ENCODE measurements around the gene EPHB3. TPM values are rescaled to one million over a fixed set of nuclear protein-coding genes. Genes with fewer than 3 reads are reported as not detected.
A peak's percentile ranks its signal among the peaks of the same experiment; 100 is the strongest.

The EPHB3 gene
- total and polyA plus RNA-seq, 2 of the 4 experiments (the other 2 are of a cell fraction), result 0.72 to 2.9 TPM

DNA sequence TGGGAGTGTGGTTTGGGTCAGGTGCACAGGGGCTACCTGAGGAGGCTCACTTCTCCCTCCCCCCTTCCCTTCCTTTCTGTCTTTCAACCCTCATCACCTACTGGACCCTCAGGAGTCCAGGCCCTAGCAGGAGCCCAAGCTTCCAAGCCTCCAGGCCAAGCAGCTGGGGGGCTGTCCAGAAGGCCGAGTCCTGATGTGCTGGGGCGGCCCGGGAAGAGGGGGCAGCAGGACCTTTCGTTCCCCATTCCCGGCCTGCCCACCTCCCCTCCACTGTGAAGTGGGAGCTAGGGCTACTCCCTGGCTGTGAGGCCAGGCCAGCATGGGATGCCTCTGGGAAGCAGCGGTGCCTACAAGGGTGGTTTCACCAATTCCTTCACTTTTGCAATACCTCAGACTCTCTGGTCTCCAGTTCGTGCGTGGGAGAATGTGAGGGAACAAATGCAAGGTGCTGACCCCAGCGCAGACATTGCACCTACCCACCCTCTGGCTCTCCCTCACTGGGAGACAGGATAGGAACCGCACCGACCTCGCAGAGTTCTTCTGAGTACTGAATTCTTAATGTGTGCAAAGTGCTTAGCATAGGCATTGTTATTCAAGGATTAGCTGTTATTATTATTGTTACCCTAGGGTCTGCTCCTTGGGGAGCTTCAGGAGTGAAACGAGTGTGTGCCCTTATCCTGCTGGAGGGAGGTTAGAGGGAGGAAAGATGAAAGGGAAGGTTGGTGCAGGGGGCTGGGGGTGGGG lies 2.5 kb downstream of the EPHB3 start:
- Histone ChIP-seq H3K18ac (ENCODE audit: low read depth, low read length) (no peak overlapping the region; the same call in 1 of the 2 replicates), H4K91ac (ENCODE audit: insufficient read depth, low read depth, low read length) (no peak overlapping the region), H3K4me2 (ENCODE audit: low read depth, low read length) (peak overlapping the region; percentile 75; the same call in 1 of the 2 replicates), H3K23ac (ENCODE audit: low read depth, low read length) (peak overlapping the region; percentile 73; the same call in 1 of the 2 replicates), H2AK9ac (replicated peaks; ENCODE audit: low read depth, low read length, poor library complexity) (no peak overlapping the region), H3K4ac (ENCODE audit: low read depth, low read length) (peak overlapping the region; percentile 40; the same call in 1 of the 2 replicates), H2BK15ac (ENCODE audit: low read depth, low read length) (0 out of 3 replicates have a peak overlapping the region, but pooled peaks have one; percentile 4), H2BK5ac (ENCODE audit: low read depth, low read length, poor library complexity, severe bottlenecking) (no peak overlapping the region), H3K9me3 (ENCODE audit: control insufficient read depth, insufficient read depth, low read length) (no peaks in the 10 kb centered on the region), H3K56ac (ENCODE audit: extremely low read depth, insufficient read depth, low read length) (no peak overlapping the region), H3K9me1 (ENCODE audit: insufficient read depth, low read length) (peaks cover 24% of the 10 kb centered on the region), H3K79me1 (ENCODE audit: low read depth in 1 of 2, low read length in 2 of 2) (peaks cover 4 to 41% of the 10 kb centered on the region in 2 experiments; a peak in 2 of 4 replicates), H4K5ac (ENCODE audit: low read depth, low read length) (no peak overlapping the region), H4K20me1 (ENCODE audit: insufficient read depth, low read length) (peaks cover 4% of the 10 kb centered on the region; the same call in 1 of the 2 replicates), H3K14ac (replicated peaks; ENCODE audit: low read depth, low read length) (0 out of 2 replicates have a peak overlapping the region, but pooled peaks have one; percentile 13), H2BK20ac (ENCODE audit: low read depth, low read length) (no peak overlapping the region), H3K27me3 (ENCODE audit: control insufficient read depth, insufficient read depth, low read length) (peaks cover 9% of the 10 kb centered on the region), H3K27ac (ENCODE audit: insufficient read depth, low read length) (no peak overlapping the region), H2AK5ac (ENCODE audit: low read depth, low read length) (peak overlapping the region; percentile 45; the same call in 1 of the 2 replicates), H3K4me3 (ENCODE audit: insufficient read depth, low read depth, low read length) (peak overlapping the region; percentile 50; the same call in 1 of the 2 replicates), H2AFZ (replicated peaks; ENCODE audit: low read length, poor library complexity) (no peak overlapping the region), H2BK120ac (ENCODE audit: low read depth, low read length) (no peak overlapping the region), H4K8ac (ENCODE audit: low read depth in 2 of 2, low read length in 2 of 2) (no peak overlapping the region), H3K4me1 (ENCODE audit: control insufficient read depth, insufficient read depth, low read length) (peaks cover 43% of the 10 kb centered on the region), H3K9ac (ENCODE audit: low read depth, low read length) (peak overlapping the region; percentile 42; the same call in 1 of the 2 replicates), H3K36me3 (ENCODE audit: control insufficient read depth, insufficient read depth, low read length) (no peaks in the 10 kb centered on the region)
- no TSS peak for BruUV-seq (replicated peaks)
- dilution Hi-C loops (cut with HindIII; ENCODE audit: low sequenced_read_pairs, unreplicated experiment) (no loop called here), in situ Hi-C loops (cut with MboI; ENCODE audit: low sequenced_read_pairs) (no loop called here), intact Hi-C loops (cut with micrococcal nuclease) (loop anchor here (2.0 kb wide), 1 partner anchor 153 kb away; no protein-coding TSS in a partner anchor)
- ATAC-seq (ENCODE audit: low read depth) (no peak), DNase-seq (no peak)
- POLR2A ChIA-PET (ENCODE audit: unreplicated experiment), result no interaction called here
- WGBS, 2 experiments (ENCODE audit: extremely low coverage in 2 of 2, insufficient read length in 1 of 2), result no CpG with 5 or more reads among the region's 13 CpGs
- CTCF ChIA-PET, result interaction anchor here (0.9 to 1.2 kb wide), 3 partner anchors 56 to 214 kb away, joined by 3 to 5 read pairs (median 3); no protein-coding TSS in a partner anchor
- TF ChIP-seq NFE2L2 (IDR thresholded peaks at IDR 0.05; ENCODE audit: low read depth, low read length) (no peak), SMC3 (IDR thresholded peaks at IDR 0.05; ENCODE audit: low read depth, low read length) (no peak), RCOR1 (IDR thresholded peaks at IDR 0.05; ENCODE audit: insufficient replicate concordance, low read length) (no peak), RFX5 (IDR thresholded peaks at IDR 0.05; ENCODE audit: low read depth, low read length) (no peak), MAFK (IDR thresholded peaks at IDR 0.05; ENCODE audit: low read depth, low read length) (no peak), POLR2A (IDR thresholded peaks at IDR 0.05; ENCODE audit: low read depth, low read length) (no peak), BHLHE40 (IDR thresholded peaks at IDR 0.05; ENCODE audit: low read depth, low read length) (no peak), MAZ (IDR thresholded peaks at IDR 0.05; ENCODE audit: borderline replicate concordance, low read depth, low read length) (no peak), FOS (IDR thresholded peaks at IDR 0.05; ENCODE audit: low read depth, low read length) (no peak), MXI1 (IDR thresholded peaks at IDR 0.05; ENCODE audit: borderline replicate concordance, low read depth, low read length) (no peak), RAD21 (IDR thresholded peaks at IDR 0.05; ENCODE audit: low read length) (no peak)
- TF ChIP-seq, protein P1, sequence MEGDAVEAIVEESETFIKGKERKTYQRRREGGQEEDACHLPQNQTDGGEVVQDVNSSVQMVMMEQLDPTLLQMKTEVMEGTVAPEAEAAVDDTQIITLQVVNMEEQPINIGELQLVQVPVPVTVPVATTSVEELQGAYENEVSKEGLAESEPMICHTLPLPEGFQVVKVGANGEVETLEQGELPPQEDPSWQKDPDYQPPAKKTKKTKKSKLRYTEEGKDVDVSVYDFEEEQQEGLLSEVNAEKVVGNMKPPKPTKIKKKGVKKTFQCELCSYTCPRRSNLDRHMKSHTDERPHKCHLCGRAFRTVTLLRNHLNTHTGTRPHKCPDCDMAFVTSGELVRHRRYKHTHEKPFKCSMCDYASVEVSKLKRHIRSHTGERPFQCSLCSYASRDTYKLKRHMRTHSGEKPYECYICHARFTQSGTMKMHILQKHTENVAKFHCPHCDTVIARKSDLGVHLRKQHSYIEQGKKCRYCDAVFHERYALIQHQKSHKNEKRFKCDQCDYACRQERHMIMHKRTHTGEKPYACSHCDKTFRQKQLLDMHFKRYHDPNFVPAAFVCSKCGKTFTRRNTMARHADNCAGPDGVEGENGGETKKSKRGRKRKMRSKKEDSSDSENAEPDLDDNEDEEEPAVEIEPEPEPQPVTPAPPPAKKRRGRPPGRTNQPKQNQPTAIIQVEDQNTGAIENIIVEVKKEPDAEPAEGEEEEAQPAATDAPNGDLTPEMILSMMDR (conservative IDR thresholded peaks at IDR 0.05; ENCODE audit: low read depth, low read length), result no peak
- TF ChIP-seq, protein P2, sequence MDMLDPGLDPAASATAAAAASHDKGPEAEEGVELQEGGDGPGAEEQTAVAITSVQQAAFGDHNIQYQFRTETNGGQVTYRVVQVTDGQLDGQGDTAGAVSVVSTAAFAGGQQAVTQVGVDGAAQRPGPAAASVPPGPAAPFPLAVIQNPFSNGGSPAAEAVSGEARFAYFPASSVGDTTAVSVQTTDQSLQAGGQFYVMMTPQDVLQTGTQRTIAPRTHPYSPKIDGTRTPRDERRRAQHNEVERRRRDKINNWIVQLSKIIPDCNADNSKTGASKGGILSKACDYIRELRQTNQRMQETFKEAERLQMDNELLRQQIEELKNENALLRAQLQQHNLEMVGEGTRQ (IDR thresholded peaks at IDR 0.05; ENCODE audit: low read depth, low read length), result no peak
- TF ChIP-seq, protein P3, sequence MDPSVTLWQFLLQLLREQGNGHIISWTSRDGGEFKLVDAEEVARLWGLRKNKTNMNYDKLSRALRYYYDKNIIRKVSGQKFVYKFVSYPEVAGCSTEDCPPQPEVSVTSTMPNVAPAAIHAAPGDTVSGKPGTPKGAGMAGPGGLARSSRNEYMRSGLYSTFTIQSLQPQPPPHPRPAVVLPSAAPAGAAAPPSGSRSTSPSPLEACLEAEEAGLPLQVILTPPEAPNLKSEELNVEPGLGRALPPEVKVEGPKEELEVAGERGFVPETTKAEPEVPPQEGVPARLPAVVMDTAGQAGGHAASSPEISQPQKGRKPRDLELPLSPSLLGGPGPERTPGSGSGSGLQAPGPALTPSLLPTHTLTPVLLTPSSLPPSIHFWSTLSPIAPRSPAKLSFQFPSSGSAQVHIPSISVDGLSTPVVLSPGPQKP (IDR thresholded peaks at IDR 0.05; ENCODE audit: borderline replicate concordance, low read depth, low read length), result no peak
